H1 (cell line): ENCODE results near the gene ZBTB16. TPM values are rescaled to one million over a fixed set of nuclear protein-coding genes. Genes with fewer than 3 reads are reported as not detected.

ENCODE experiments used
- CTCF ChIA-PET: fragments of 300-600 bp; sonication (Branson Sonifier 250); formaldehyde crosslinking; loops from one replicate; lab custom pipeline; 2021; ENCODE audit not compliant: partially characterized antibody; lab: Charles Lee
- POLR2A ChIA-PET: fragments of 300-600 bp; sonication (Branson Sonifier 250); formaldehyde crosslinking; loops from one replicate; lab custom pipeline; 2021; ENCODE audit warnings: inconsistent platforms; ENCODE audit not compliant: partially characterized antibody; lab: Charles Lee
- DNase-seq, 2 experiments: peaks; one replicate each; pipeline versions ENCODE4 v3.0.0 to v3.0.0-alpha.2; 2010 to 2022; ENCODE audit warnings: low spot score in 2 of 2, low read depth in 1 of 2, mixed read lengths in 1 of 2
- FAIRE-seq: peaks from 2 replicates; lab custom pipeline; 2011; peaks lifted over from hg19 to GRCh38; lab: Jason Lieb, UNC
- H2AFZ ChIP-seq: 2 replicates; pipeline ENCODE4 v1.8.1; 2012; ENCODE audit warnings: low read length, inconsistent platforms
- H2AK5ac ChIP-seq: 2 replicates; pipeline ENCODE4 v1.6.1; 2013; ENCODE audit warnings: low read depth, low read length
- H2BK120ac ChIP-seq: replicated peaks from 2 replicates; pipeline ENCODE3; 2013; ENCODE audit warnings: low read depth, low read length, inconsistent platforms
- H2BK12ac ChIP-seq: 2 replicates; pipeline ENCODE4 v1.6.1; 2013; ENCODE audit warnings: low read depth, low read length
- H2BK15ac ChIP-seq: 2 replicates; pipeline ENCODE4 v1.6.1; 2013; ENCODE audit warnings: low read length
- H2BK20ac ChIP-seq: 2 replicates; pipeline ENCODE4 v1.6.1; 2013; ENCODE audit warnings: low read length
- H2BK5ac ChIP-seq: 2 replicates; pipeline ENCODE4 v1.6.1; 2013; ENCODE audit warnings: low read depth, low read length
- H3K14ac ChIP-seq: 2 replicates; pipeline ENCODE4 v1.6.1; 2013; ENCODE audit warnings: inconsistent platforms; ENCODE audit not compliant: insufficient read length
- H3K18ac ChIP-seq: 2 replicates; pipeline ENCODE4 v1.6.1; 2013; ENCODE audit warnings: low read length; ENCODE audit errors: extremely low read depth
- H3K23ac ChIP-seq: 2 replicates; pipeline ENCODE4 v1.6.1; 2013; ENCODE audit warnings: inconsistent platforms; ENCODE audit not compliant: insufficient read length
- H3K23me2 ChIP-seq: 2 replicates; pipeline ENCODE4 v1.6.1; 2013; ENCODE audit warnings: low read depth, low read length
- H3K27ac ChIP-seq: 2 replicates; pipeline ENCODE4 v1.6.1; 2011; ENCODE audit warnings: low read depth, low read length, inconsistent platforms
- H3K27me3 ChIP-seq, 4 experiments: replicated peaks in 1 of 4; 1 replicate in 1 of 4; 2 replicates in 3 of 4; pipeline versions ENCODE4 v1.6.1 to v1.8.1; 2011 to 2013; ENCODE audit warnings: low read length in 3 of 4, mild to moderate bottlenecking in 3 of 4, inconsistent platforms in 2 of 4, mixed read lengths in 2 of 4, moderate library complexity in 1 of 4; ENCODE audit not compliant: control insufficient read depth in 3 of 4, insufficient read depth in 3 of 4; ENCODE audit errors: extremely low read depth in 1 of 4
- H3K36me3 ChIP-seq, 4 experiments: 2 replicates each; pipeline versions ENCODE4 v1.6.1 to v1.8.1; 2011 to 2013; ENCODE audit warnings: mild to moderate bottlenecking in 4 of 4, low read length in 3 of 4, moderate library complexity in 2 of 4, control low read depth in 1 of 4, inconsistent platforms in 1 of 4; ENCODE audit not compliant: insufficient read depth in 4 of 4, control insufficient read depth in 2 of 4
- H3K4ac ChIP-seq: replicated peaks from 2 replicates; pipeline ENCODE3; 2013; ENCODE audit warnings: low read length, low read depth, mixed read lengths, inconsistent platforms; ENCODE audit not compliant: insufficient read length
- H3K4me1 ChIP-seq, 4 experiments: replicated peaks in 1 of 4; 1 replicate in 1 of 4; 2 replicates in 3 of 4; pipeline versions ENCODE4 v1.6.1 to v1.8.1; 2011 to 2013; ENCODE audit warnings: low read length in 3 of 4, inconsistent platforms in 2 of 4, mixed read lengths in 1 of 4; ENCODE audit not compliant: insufficient read depth in 4 of 4, control insufficient read depth in 3 of 4
- H3K4me2 ChIP-seq, 2 experiments: 2 replicates each; pipeline versions ENCODE4 v1.6.1 to v1.8.1; 2011 to 2013; ENCODE audit warnings: low read depth in 2 of 2, low read length in 2 of 2, control low read depth in 1 of 2, inconsistent platforms in 1 of 2, mild to moderate bottlenecking in 1 of 2; ENCODE audit not compliant: insufficient read depth in 1 of 2
- H3K4me3 ChIP-seq, 4 experiments: fragments of 200-600, 300-600 bp in 1 of 4; sonication (generic), shearing (Covaris generic), sonication (Bioruptor Twin) in 1 of 4; 2 replicates each; pipeline versions ENCODE4 v1.5.1 to v1.8.1; 2011 to 2016; ENCODE audit warnings: low read length in 4 of 4, low read depth in 3 of 4, control low read depth in 2 of 4, inconsistent platforms in 2 of 4, mild to moderate bottlenecking in 2 of 4, mixed read lengths in 1 of 4, moderate library complexity in 1 of 4; ENCODE audit not compliant: insufficient read depth in 2 of 4; ENCODE audit errors: extremely low read depth in 1 of 4
- H3K56ac ChIP-seq: replicated peaks from 2 replicates; pipeline ENCODE3; 2013; ENCODE audit warnings: low read depth, mild to moderate bottlenecking, mixed read lengths, low read length, inconsistent platforms; ENCODE audit not compliant: insufficient read length
- H3K79me1 ChIP-seq: 2 replicates; pipeline ENCODE4 v1.6.1; 2013; ENCODE audit warnings: low read depth, low read length, control low read depth
- H3K79me2 ChIP-seq, 2 experiments: 2 replicates each; pipeline versions ENCODE4 v1.6.1 to v1.8.1; 2012 to 2013; ENCODE audit warnings: low read length in 2 of 2, mild to moderate bottlenecking in 2 of 2, inconsistent platforms in 1 of 2; ENCODE audit not compliant: insufficient read depth in 2 of 2, control insufficient read depth in 1 of 2
- H3K9ac ChIP-seq, 4 experiments: replicated peaks in 1 of 4; 1 replicate in 1 of 4; 2 replicates in 3 of 4; pipeline versions ENCODE4 v1.6.1 to v1.8.1; 2011 to 2013; ENCODE audit warnings: low read depth in 3 of 4, low read length in 3 of 4, control low read depth in 2 of 4, mild to moderate bottlenecking in 2 of 4, moderate library complexity in 2 of 4, inconsistent platforms in 1 of 4; ENCODE audit errors: extremely low read depth in 1 of 4
- H3K9me3 ChIP-seq, 2 experiments: 2 replicates each; pipeline versions ENCODE4 v1.6.1 to v1.8.1; 2012 to 2013; ENCODE audit warnings: mild to moderate bottlenecking in 2 of 2, moderate library complexity in 2 of 2, control low read depth in 1 of 2, inconsistent platforms in 1 of 2, low read depth in 1 of 2, low read length in 1 of 2, mixed read lengths in 1 of 2; ENCODE audit not compliant: insufficient read depth in 2 of 2
- H4K20me1 ChIP-seq, 2 experiments: replicated peaks in 1 of 2; 2 replicates each; pipeline versions ENCODE3 to v1.8.1; 2011 to 2013; ENCODE audit warnings: inconsistent platforms in 2 of 2, low read length in 2 of 2, mild to moderate bottlenecking in 1 of 2; ENCODE audit not compliant: insufficient read depth in 2 of 2, control insufficient read depth in 1 of 2
- H4K5ac ChIP-seq: 2 replicates; pipeline ENCODE4 v1.6.1; 2013; ENCODE audit warnings: low read length, low read depth, mixed read lengths, inconsistent platforms; ENCODE audit not compliant: insufficient read length
- H4K8ac ChIP-seq: 2 replicates; pipeline ENCODE4 v1.8.0; 2013; ENCODE audit warnings: mild to moderate bottlenecking, moderate library complexity, low read length, inconsistent platforms; ENCODE audit not compliant: insufficient read depth; ENCODE audit errors: extremely low read depth
- H4K91ac ChIP-seq: replicated peaks from 2 replicates; pipeline ENCODE3; 2013; ENCODE audit warnings: low read length, mixed read lengths, inconsistent platforms; ENCODE audit not compliant: insufficient read length
- EGR1 ChIP-seq: IDR thresholded peaks from 2 replicates; pipeline ENCODE4 v1.6.1; 2011; ENCODE audit warnings: low read depth, low read length, borderline replicate concordance
- RBBP5 ChIP-seq: IDR thresholded peaks from 2 replicates; pipeline ENCODE4 v1.7.1; 2012; ENCODE audit warnings: low read depth, mild to moderate bottlenecking, inconsistent platforms, low read length, moderate library complexity, borderline replicate concordance
- WGBS, 2 experiments: shearing (Covaris generic) in 1 of 2; methylation state at CpG; one replicate each; pipeline versions ENCODE4 v1.1.6 to v1.1.7; 2013 to 2015; ENCODE audit warnings: low lambda C conversion rate in 2 of 2, mixed read lengths in 2 of 2, inconsistent platforms in 1 of 2, low coverage in 1 of 2, missing lambda C conversion rate in 1 of 2; ENCODE audit not compliant: insufficient replicate concordance in 2 of 2, insufficient coverage in 1 of 2, insufficient read length in 1 of 2; ENCODE audit errors: extremely low coverage in 1 of 2, missing lambda C conversion rate in 1 of 2; 5-methylcytosine and 5-hydroxymethylcytosine counted together
- polyA plus RNA-seq, 7 experiments: library from polyadenylated mRNA; depleted of rRNA in 3 of 7; stranded (reverse) in 5 of 7; unstranded in 2 of 7; fragments of >200 nt in 5 of 7; fragments of 200-250 nt in 2 of 7; gene quantifications; 1 replicate in 5 of 7; 2 replicates in 1 of 7; 4 replicates in 1 of 7; pipeline versions ENCODE4 v1.2.1 to v1.2.3, GENCODE V29; 2011 to 2013; ENCODE audit warnings: missing spikeins in 2 of 7, mixed read lengths in 2 of 7
- total RNA-seq: library from RNA; stranded (reverse); fragmentation: NEBNext Ultra II Directional; extraction: Animal tissue kit (Norgen Biotek cat#: 25700); gene quantifications from 2 replicates; pipeline ENCODE4 v1.2.1, GENCODE V29; 2021

The ZBTB16 gene
- total and polyA plus RNA-seq, 2 of the 8 experiments (the other 6 are each of a cell fraction or from before 2014, with no cell fraction given) = 0.12 to 0.61 TPM

GRCh38 chr11:114027391-114027790 is 32.1 kb upstream of the ZBTB16 start:
- no peak overlapping the region for H2BK15ac ChIP-seq
- no peak overlapping the region for H4K5ac ChIP-seq
- no peak overlapping the region for H3K56ac ChIP-seq
- H4K91ac ChIP-seq = no peak overlapping the region
- H3K4ac ChIP-seq = no peak overlapping the region
- no peak overlapping the region for H3K4me2 ChIP-seq
- H3K23ac ChIP-seq = no peak overlapping the region
- no peaks in the 10 kb centered on the region for H3K36me3 ChIP-seq
- H2BK12ac ChIP-seq = no peak overlapping the region
- H3K14ac ChIP-seq = no peak overlapping the region
- no peak overlapping the region for H2BK5ac ChIP-seq
- no peak overlapping the region for H3K4me3 ChIP-seq
- H3K9me3 ChIP-seq = no peaks in the 10 kb centered on the region
- TF ChIP-seq EGR1 (no peak), RBBP5 (no peak)
- DNase-seq (no peak), FAIRE-seq (no peak)
- no peak overlapping the region for H2AK5ac ChIP-seq
- H3K4me1 ChIP-seq = no peaks in the 10 kb centered on the region
- H2AFZ ChIP-seq = no peak overlapping the region; the same call in 1 of the 2 replicates
- no peaks in the 10 kb centered on the region for H4K20me1 ChIP-seq
- H3K23me2 ChIP-seq = no peaks in the 10 kb centered on the region
- peaks cover 0 to 2% (median 0%) of the 10 kb centered on the region in 4 experiments; a peak in 1 of 7 replicates for H3K27me3 ChIP-seq
- no peak overlapping the region for H2BK120ac ChIP-seq
- no peak overlapping the region for H4K8ac ChIP-seq
- H2BK20ac ChIP-seq = no peak overlapping the region
- ChIA-PET CTCF (interaction anchor here (1.0 to 9.8 kb wide), 19 partner anchors 8 to 234 kb away, joined by 3 to 164 read pairs (median 7); no protein-coding TSS in a partner anchor), POLR2A (no interaction called here)
- no peaks in the 10 kb centered on the region for H3K79me1 ChIP-seq
- no peak overlapping the region for H3K27ac ChIP-seq
- H3K9ac ChIP-seq = no peak overlapping the region
- WGBS, 2 experiments = 93% methylated on average over 11 of the region's 11 CpGs; no CpG with 5 or more reads in 1 of the 2 experiments
- H3K79me2 ChIP-seq = no peaks in the 10 kb centered on the region
- no peak overlapping the region for H3K18ac ChIP-seq
